Measurements from ENCODE around the gene RNU7-1. TPM values are rescaled to one million over a fixed set of nuclear protein-coding genes. Genes with fewer than 3 reads are reported as not detected.

RNU7-1 gene
- total and polyA plus RNA-seq, 9 of the 15 experiments (the other 6 are each of a cell fraction or from before 2014, with no cell fraction given), result not detected

DNA sequence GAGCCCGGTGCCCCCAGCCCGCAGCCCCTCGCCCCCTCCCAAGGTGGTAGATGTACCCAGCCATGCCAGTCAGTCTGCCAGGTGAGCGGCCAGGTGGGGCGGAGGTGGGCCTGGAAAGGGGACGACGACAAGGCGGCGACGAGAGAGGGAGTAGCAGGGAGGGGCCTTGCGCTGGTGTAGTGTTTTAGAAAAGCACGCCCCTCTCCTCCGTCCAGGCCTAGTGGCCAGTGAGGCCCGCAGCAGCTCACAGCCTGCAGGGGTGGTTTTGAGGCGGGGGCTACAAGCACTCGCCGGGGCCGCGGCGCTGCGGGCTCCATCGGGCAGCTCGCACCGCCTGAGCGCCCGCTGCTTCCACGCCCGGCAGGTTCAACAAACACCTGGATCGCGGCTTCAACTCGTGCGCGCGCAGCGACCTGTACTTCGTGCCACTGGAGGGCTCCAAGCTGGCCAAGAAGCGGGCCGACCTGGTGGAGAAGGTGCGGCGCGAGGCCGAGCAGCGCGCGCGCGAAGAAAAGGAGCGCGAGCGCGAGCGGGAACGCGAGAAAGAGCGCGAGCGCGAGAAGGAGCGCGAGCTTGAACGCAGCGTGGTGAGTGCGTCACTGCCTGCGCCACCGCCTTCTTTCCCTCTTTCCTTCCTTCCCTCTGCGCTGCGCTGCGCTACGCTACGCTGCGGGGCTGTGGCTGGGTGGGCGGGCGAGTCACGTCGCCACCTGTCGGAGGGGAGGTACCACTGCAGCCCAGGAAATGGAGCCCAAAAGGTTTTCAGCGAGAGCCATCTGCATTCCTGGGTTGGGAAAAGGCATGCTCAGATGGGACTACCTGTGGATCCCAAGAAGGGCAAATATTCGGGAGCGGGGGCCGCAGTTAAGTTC lies 5.9 kb upstream of the RNU7-1 start (continued):
- TF ChIP-seq, protein P1, sequence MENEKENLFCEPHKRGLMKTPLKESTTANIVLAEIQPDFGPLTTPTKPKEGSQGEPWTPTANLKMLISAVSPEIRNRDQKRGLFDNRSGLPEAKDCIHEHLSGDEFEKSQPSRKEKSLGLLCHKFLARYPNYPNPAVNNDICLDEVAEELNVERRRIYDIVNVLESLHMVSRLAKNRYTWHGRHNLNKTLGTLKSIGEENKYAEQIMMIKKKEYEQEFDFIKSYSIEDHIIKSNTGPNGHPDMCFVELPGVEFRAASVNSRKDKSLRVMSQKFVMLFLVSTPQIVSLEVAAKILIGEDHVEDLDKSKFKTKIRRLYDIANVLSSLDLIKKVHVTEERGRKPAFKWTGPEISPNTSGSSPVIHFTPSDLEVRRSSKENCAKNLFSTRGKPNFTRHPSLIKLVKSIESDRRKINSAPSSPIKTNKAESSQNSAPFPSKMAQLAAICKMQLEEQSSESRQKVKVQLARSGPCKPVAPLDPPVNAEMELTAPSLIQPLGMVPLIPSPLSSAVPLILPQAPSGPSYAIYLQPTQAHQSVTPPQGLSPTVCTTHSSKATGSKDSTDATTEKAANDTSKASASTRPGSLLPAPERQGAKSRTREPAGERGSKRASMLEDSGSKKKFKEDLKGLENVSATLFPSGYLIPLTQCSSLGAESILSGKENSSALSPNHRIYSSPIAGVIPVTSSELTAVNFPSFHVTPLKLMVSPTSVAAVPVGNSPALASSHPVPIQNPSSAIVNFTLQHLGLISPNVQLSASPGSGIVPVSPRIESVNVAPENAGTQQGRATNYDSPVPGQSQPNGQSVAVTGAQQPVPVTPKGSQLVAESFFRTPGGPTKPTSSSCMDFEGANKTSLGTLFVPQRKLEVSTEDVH (IDR thresholded peaks at IDR 0.05; ENCODE audit: low read depth, partially characterized antibody), result peak; percentile 78
- TF ChIP-seq ETV1 (tag; conservative IDR thresholded peaks at IDR 0.05; ENCODE audit: low read depth), result no peak; the same call in 1 of the 2 replicates
- TF ChIP-seq ZBED1 (IDR thresholded peaks at IDR 0.05), result no peak
- TF ChIP-seq ZNF253 (CRISPR knock-in tag; conservative IDR thresholded peaks at IDR 0.05), result no peak
- TF ChIP-seq TBP (optimal IDR thresholded peaks at IDR 0.05; ENCODE audit: low read depth, low read length), result no peak
- TF ChIP-seq NR4A1 (CRISPR knock-in tag; IDR thresholded peaks at IDR 0.05), result no peak
- TF ChIP-seq NR4A1 (tag; IDR thresholded peaks at IDR 0.05), result no peak
- TF ChIP-seq ZNF586 (CRISPR knock-in tag; conservative IDR thresholded peaks at IDR 0.05), result no peak
- no peak for TF ChIP-seq ZNF140 (CRISPR knock-in tag; IDR thresholded peaks at IDR 0.05)
- TF ChIP-seq FOXP1 (CRISPR knock-in tag; IDR thresholded peaks at IDR 0.05), result peak; percentile 43; the same call in 1 of the 2 replicates
- no peak for TF ChIP-seq RBM15 (IDR thresholded peaks at IDR 0.05; ENCODE audit: insufficient read depth, low read length)
- TF ChIP-seq ZNF124 (CRISPR knock-in tag; IDR thresholded peaks at IDR 0.05), result no peak
- peak; percentile 29 to 74; a peak in 3 of 4 replicates for TF ChIP-seq FOXK2 (conservative IDR thresholded peaks at IDR 0.05 in 1 of 2, IDR thresholded peaks at IDR 0.05 in 1 of 2; ENCODE audit: low read depth in 2 of 2)
- no peak for TF ChIP-seq GTF2E2 (tag; IDR thresholded peaks at IDR 0.05)
- TF ChIP-seq MCM2 (IDR thresholded peaks at IDR 0.05; ENCODE audit: low read depth), result no peak
- TF ChIP-seq NFXL1 (CRISPR knock-in tag; IDR thresholded peaks at IDR 0.05), result no peak
- TF ChIP-seq RB1 (IDR thresholded peaks at IDR 0.05; ENCODE audit: low read depth), result peak; percentile 91
- TF ChIP-seq ELF1 (tag; IDR thresholded peaks at IDR 0.05), result peak; percentile 66; the same call in 1 of the 2 replicates
- no peak for TF ChIP-seq ZBTB5 (IDR thresholded peaks at IDR 0.05)
- no peak for TF ChIP-seq PHF21A (IDR thresholded peaks at IDR 0.05; ENCODE audit: borderline replicate concordance, low read depth)
- no peak for TF ChIP-seq ZNF507 (tag; conservative IDR thresholded peaks at IDR 0.05)
- TF ChIP-seq, protein P2, sequence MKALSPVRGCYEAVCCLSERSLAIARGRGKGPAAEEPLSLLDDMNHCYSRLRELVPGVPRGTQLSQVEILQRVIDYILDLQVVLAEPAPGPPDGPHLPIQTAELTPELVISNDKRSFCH (CRISPR knock-in tag; IDR thresholded peaks at IDR 0.05), result no peak
- TF ChIP-seq, protein P2 (tag; IDR thresholded peaks at IDR 0.05), result no peak
- TF ChIP-seq TEAD4 (IDR thresholded peaks at IDR 0.05; ENCODE audit: low read length), result peak; percentile 55
- TF ChIP-seq TEAD4 (CRISPR knock-in tag; IDR thresholded peaks at IDR 0.05; ENCODE audit: borderline replicate concordance), result no peak
- TF ChIP-seq ZNF165 (CRISPR knock-in tag; IDR thresholded peaks at IDR 0.05; ENCODE audit: borderline replicate concordance), result no peak

All from K562 (cell line).